ENCODE data around the gene GRIN2D. TPM values are rescaled to one million over a fixed set of nuclear protein-coding genes. Genes with fewer than 3 reads are reported as not detected.
A peak's percentile ranks its signal among the peaks of the same experiment; 100 is the strongest.

GRIN2D gene
- total RNA-seq, 2 donors from 2014 or later, result 0.68 TPM; not detected in 1

DNA sequence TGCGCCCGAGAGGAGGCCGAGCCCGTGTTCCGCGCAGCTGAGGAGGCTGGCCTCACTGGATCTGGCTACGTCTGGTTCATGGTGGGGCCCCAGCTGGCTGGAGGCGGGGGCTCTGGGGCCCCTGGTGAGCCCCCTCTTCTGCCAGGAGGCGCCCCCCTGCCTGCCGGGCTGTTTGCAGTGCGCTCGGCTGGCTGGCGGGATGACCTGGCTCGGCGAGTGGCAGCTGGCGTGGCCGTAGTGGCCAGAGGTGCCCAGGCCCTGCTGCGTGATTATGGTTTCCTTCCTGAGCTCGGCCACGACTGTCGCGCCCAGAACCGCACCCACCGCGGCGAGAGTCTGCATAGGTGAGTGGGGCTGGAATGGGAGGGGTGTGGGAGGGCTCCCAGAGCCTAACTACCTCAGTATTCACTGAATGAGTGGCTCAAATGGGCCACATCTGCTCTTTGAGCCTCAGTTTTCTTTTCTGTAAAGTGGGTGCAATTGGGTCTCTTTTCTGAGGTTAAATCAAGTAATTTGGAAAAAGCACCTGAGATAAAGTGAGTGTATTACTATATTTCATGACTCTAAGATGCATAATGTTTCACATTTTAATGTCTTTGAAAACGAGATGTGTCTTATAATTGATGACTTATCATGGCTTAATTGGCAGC lies 11.7 kb downstream of the GRIN2D start:
- no peak overlapping the region for H3K4me3 ChIP-seq
- H3K27ac ChIP-seq, result no peak overlapping the region
- no peaks in the 10 kb centered on the region for H3K36me3 ChIP-seq
- H3K9me3 ChIP-seq, result no peaks in the 10 kb centered on the region
- DNase-seq (ENCODE audit: low spot score) (no peak), ATAC-seq (ENCODE audit: insufficient number of reproducible peaks, low FRiP score, low read depth) (no peak)
- no peaks in the 10 kb centered on the region for H3K4me1 ChIP-seq (ENCODE audit: control insufficient read depth in 1 of 2, low read depth in 2 of 2)
- H3K27me3 ChIP-seq (replicated peaks; ENCODE audit: insufficient read depth), result no peaks in the 10 kb centered on the region
- TF ChIP-seq, protein P1, sequence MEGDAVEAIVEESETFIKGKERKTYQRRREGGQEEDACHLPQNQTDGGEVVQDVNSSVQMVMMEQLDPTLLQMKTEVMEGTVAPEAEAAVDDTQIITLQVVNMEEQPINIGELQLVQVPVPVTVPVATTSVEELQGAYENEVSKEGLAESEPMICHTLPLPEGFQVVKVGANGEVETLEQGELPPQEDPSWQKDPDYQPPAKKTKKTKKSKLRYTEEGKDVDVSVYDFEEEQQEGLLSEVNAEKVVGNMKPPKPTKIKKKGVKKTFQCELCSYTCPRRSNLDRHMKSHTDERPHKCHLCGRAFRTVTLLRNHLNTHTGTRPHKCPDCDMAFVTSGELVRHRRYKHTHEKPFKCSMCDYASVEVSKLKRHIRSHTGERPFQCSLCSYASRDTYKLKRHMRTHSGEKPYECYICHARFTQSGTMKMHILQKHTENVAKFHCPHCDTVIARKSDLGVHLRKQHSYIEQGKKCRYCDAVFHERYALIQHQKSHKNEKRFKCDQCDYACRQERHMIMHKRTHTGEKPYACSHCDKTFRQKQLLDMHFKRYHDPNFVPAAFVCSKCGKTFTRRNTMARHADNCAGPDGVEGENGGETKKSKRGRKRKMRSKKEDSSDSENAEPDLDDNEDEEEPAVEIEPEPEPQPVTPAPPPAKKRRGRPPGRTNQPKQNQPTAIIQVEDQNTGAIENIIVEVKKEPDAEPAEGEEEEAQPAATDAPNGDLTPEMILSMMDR (IDR thresholded peaks at IDR 0.05), result no peak

DNA sequence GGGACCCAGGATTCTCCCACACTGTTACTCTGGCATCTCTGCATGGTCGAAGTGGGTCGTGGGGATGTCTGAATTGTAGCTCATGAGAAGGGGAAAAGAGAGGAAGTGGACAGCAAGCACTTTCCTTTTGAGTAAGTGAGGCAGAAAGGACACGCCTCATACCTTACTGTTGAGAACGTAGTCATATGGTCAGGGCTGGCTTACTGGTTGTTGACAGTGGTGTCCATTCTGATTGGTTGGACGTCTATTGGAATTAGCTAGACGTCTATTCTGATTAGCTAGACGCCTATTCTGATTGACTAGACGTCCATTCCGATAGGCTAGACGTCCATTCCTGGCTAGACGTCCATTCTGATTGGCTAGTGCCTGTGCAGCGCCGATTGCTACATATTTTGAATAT lies 12.4 kb downstream of the GRIN2D start:
- ATAC-seq (ENCODE audit: insufficient number of reproducible peaks, low FRiP score, low read depth), result no peak
- H3K27me3 ChIP-seq (replicated peaks; ENCODE audit: insufficient read depth), result no peaks in the 10 kb centered on the region
- no peaks in the 10 kb centered on the region for H3K36me3 ChIP-seq
- no peaks in the 10 kb centered on the region for H3K4me1 ChIP-seq (ENCODE audit: control insufficient read depth in 1 of 2, low read depth in 2 of 2)
- TF ChIP-seq, protein P1 (IDR thresholded peaks at IDR 0.05), result no peak
- no peak overlapping the region for H3K4me3 ChIP-seq
- no peaks in the 10 kb centered on the region for H3K9me3 ChIP-seq
- no peak for DNase-seq (ENCODE audit: low spot score)
- no peak overlapping the region for H3K27ac ChIP-seq

DNA sequence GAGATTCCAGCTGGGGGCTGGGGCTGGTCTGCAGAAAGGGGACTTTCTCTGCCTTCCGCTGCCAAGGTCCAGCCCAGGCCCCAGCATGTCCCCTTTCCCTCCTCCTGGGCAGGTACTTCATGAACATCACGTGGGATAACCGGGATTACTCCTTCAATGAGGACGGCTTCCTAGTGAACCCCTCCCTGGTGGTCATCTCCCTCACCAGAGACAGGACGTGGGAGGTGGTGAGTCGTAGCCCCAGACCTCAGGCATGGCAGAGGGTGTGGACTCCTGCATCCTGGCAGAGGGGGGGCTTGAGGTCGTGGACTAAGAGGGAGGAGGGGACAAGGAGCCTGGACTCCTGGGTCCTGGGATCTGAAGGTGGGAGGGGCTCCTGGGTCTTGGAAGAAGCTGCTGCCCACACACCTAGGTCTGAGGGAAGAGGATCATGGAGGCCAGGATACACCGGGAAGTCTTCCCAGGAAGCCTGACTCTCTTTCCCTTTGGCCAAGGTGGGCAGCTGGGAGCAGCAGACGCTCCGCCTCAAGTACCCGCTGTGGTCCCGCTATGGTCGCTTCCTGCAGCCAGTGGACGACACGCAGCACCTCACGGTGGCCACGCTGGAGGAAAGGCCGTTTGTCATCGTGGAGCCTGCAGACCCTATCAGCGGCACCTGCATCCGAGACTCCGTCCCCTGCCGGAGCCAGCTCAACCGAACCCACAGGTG lies 20.6 kb downstream of the GRIN2D start:
- H3K27ac ChIP-seq, result no peak overlapping the region
- TF ChIP-seq, protein P1 (IDR thresholded peaks at IDR 0.05), result no peak
- peaks cover 4% of the 10 kb centered on the region for H3K27me3 ChIP-seq (replicated peaks; ENCODE audit: insufficient read depth)
- no peaks in the 10 kb centered on the region for H3K9me3 ChIP-seq
- H3K4me3 ChIP-seq, result no peak overlapping the region
- no peak for DNase-seq (ENCODE audit: low spot score)
- no peaks in the 10 kb centered on the region for H3K36me3 ChIP-seq
- no peak for ATAC-seq (ENCODE audit: insufficient number of reproducible peaks, low FRiP score, low read depth)
- H3K4me1 ChIP-seq (ENCODE audit: control insufficient read depth in 1 of 2, low read depth in 2 of 2), result peaks cover 0 to 6% of the 10 kb centered on the region in 2 donors

DNA sequence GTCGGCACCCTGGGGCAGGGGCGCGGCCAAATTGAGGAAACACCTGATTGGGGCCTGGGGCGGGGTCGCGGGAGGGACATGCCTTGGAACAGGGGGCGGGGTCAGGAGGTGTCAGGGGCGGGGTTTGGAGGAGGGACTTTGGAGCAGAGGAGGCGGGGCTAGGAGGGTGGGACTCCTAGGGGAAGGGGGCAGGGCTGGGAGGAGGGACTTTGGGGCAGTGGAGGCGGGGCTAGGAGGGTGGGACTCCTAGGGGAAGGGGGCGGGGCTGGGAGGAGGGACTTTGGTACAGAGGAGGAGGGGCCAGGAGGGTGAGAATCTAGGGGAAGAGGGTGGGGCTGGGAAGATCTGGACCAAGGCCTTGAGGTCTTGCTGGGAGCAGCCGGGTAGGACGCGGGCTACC lies 21.9 kb downstream of the GRIN2D start:
- Histone ChIP-seq H3K36me3 (no peaks in the 10 kb centered on the region), H3K9me3 (no peaks in the 10 kb centered on the region), H3K4me1 (ENCODE audit: control insufficient read depth in 1 of 2, low read depth in 2 of 2) (peaks cover 0 to 6% of the 10 kb centered on the region in 2 donors), H3K27me3 (replicated peaks; ENCODE audit: insufficient read depth) (peaks cover 4% of the 10 kb centered on the region), H3K4me3 (peak overlapping the region; percentile 61), H3K27ac (no peak overlapping the region)
- ATAC-seq (ENCODE audit: insufficient number of reproducible peaks, low FRiP score, low read depth) (no peak), DNase-seq (ENCODE audit: low spot score) (no peak)
- TF ChIP-seq, protein P1 (IDR thresholded peaks at IDR 0.05), result no peak

DNA sequence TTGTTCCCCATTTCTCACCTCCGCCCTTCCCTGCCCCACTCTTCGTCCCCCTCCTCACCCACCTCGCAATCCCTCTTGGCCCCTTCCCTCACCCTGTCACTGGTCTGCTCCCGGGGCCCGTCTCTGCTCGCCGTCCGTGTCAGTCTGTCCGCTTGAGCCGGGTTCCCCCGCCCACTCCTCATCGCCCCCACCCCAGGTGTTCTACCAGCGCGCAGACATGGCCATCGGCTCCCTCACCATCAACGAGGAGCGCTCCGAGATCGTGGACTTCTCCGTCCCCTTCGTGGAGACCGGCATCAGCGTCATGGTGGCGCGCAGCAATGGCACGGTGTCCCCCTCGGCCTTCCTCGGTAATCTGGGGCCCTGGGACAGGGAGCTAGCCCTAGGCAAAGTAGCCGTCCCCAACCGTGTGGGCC lies 22.3 kb downstream of the GRIN2D start:
- TF ChIP-seq, protein P1 (IDR thresholded peaks at IDR 0.05), result no peak
- no peak for ATAC-seq (ENCODE audit: insufficient number of reproducible peaks, low FRiP score, low read depth)
- no peaks in the 10 kb centered on the region for H3K36me3 ChIP-seq
- no peak for DNase-seq (ENCODE audit: low spot score)
- no peaks in the 10 kb centered on the region for H3K9me3 ChIP-seq
- H3K27ac ChIP-seq, result no peak overlapping the region
- H3K4me3 ChIP-seq, result peak overlapping the region; percentile 61
- peaks cover 0 to 6% of the 10 kb centered on the region in 2 donors for H3K4me1 ChIP-seq (ENCODE audit: control insufficient read depth in 1 of 2, low read depth in 2 of 2)
- H3K27me3 ChIP-seq (replicated peaks; ENCODE audit: insufficient read depth), result peaks cover 4% of the 10 kb centered on the region

All from thoracic aorta (tissue), 2 donors.